HepG2 (cell line): ENCODE data around the gene CDK14. TPM values are rescaled to one million over a fixed set of nuclear protein-coding genes. Genes with fewer than 3 reads are reported as not detected.

Experiments used
- ARID5B ChIP-seq: IDR thresholded peaks from 2 replicates; pipeline ENCODE4 v1.4.0; 2020; ENCODE audit warnings: mild to moderate bottlenecking, missing genetic modification reagents
- ATF4 ChIP-seq, 2 experiments: fragments of 450-650 bp in 1 of 2; sonication (generic) in 1 of 2; formaldehyde crosslinking; IDR thresholded peaks; 2 replicates each; pipeline versions ENCODE4 v1.5.0 to v1.8.0; 2020 to 2022; ENCODE audit warnings: mild to moderate bottlenecking in 1 of 2, missing genetic modification reagents in 1 of 2
- CCAR2 ChIP-seq: fragments of 200-400 bp; formaldehyde crosslinking; optimal IDR thresholded peaks from 2 replicates; pipeline ENCODE3; 2018; ENCODE audit warnings: low read depth, mild to moderate bottlenecking, low read length, moderate library complexity
- CEBPB ChIP-seq: IDR thresholded peaks from 2 replicates; pipeline ENCODE4 v1.6.1; 2011; ENCODE audit warnings: low read depth, low read length, improper control_type of control experiment, borderline replicate concordance
- DPF2 ChIP-seq: sonication (generic); formaldehyde crosslinking; IDR thresholded peaks from 2 replicates; pipeline ENCODE4 v1.4.0; 2020; ENCODE audit warnings: mild to moderate bottlenecking, low read depth, missing genetic modification reagents, borderline replicate concordance
- FOXJ3 ChIP-seq: sonication (generic); formaldehyde crosslinking; IDR thresholded peaks from 2 replicates; pipeline ENCODE4 v1.4.0; 2020; ENCODE audit warnings: missing genetic modification reagents, mild to moderate bottlenecking, borderline replicate concordance
- FOXP1 ChIP-seq, 2 experiments: fragments of 450-650 bp in 1 of 2; IDR thresholded peaks; 2 replicates each; pipeline ENCODE4 v1.6.1; 2017 to 2018; ENCODE audit warnings: antibody characterized with exemption in 1 of 2
- FOXP4 ChIP-seq: sonication (generic); formaldehyde crosslinking; IDR thresholded peaks from 2 replicates; pipeline ENCODE4 v1.4.0; 2020; ENCODE audit warnings: missing genetic modification reagents
- HMGXB4 ChIP-seq, 2 experiments: sonication (generic) in 1 of 2; formaldehyde crosslinking in 1 of 2; IDR thresholded peaks; 2 replicates each; pipeline versions ENCODE4 v1.4.0 to v1.6.1; 2018 to 2020; ENCODE audit warnings: missing genetic modification reagents in 2 of 2, borderline replicate concordance in 1 of 2, low read depth in 1 of 2, mild to moderate bottlenecking in 1 of 2, missing biosample characterization in 1 of 2
- LCORL ChIP-seq, 2 experiments: fragments of 450-650 bp in 1 of 2; sonication (generic) in 1 of 2; formaldehyde crosslinking in 1 of 2; IDR thresholded peaks; 2 replicates each; pipeline versions ENCODE4 v1.5.0 to v1.6.1; 2017 to 2020; ENCODE audit warnings: antibody characterized with exemption in 1 of 2, missing genetic modification reagents in 1 of 2
- ZNF644 ChIP-seq: IDR thresholded peaks from 2 replicates; pipeline ENCODE4 v1.6.1; 2016; ENCODE audit warnings: low read depth
- polyA plus RNA-seq, 8 experiments: library from polyadenylated mRNA; depleted of rRNA in 3 of 8; stranded (reverse) in 7 of 8; unstranded in 1 of 8; fragments of >200 nt; fragmentation: Illumina TruSeq in 4 of 8; extraction: Trizol in 4 of 8; gene quantifications; 2 replicates each; pipeline versions ENCODE4 v1.2.1 to v1.2.3, GENCODE V29; 2011 to 2016; ENCODE audit warnings: low read depth in 4 of 8, missing spikeins in 1 of 8, mixed read lengths in 1 of 8; ENCODE audit not compliant: insufficient read depth in 1 of 8
- total RNA-seq, 5 experiments: library from RNA; depleted of rRNA; stranded (reverse); fragments of >200 nt; fragmentation: Illumina TruSeq; extraction: Trizol; gene quantifications; 2 replicates each; pipeline ENCODE4 v1.2.3, GENCODE V29; 2016; ENCODE audit warnings: low read depth in 1 of 5

CDK14 gene
- total and polyA plus RNA-seq, 2 of the 13 experiments (the other 11 are each of a cell fraction or from before 2014, with no cell fraction given) = 0.26 to 0.71 TPM

GRCh38 chr7:90720984-90721760, 125.1 kb downstream of the CDK14 start (continued):
- TF ChIP-seq FOXP4 (CRISPR knock-in tag) = peak; percentile 57
- TF ChIP-seq FOXP1 (IDR thresholded peaks at IDR 0.05) = no peak
- TF ChIP-seq FOXP1 (CRISPR knock-in tag; IDR thresholded peaks at IDR 0.05) = peak; percentile 55
- TF ChIP-seq ZNF644 (CRISPR knock-in tag) = peak; percentile 84
- TF ChIP-seq CCAR2 = no peak
- TF ChIP-seq ARID5B (CRISPR knock-in tag) = peak; percentile 27; the same call in 1 of the 2 replicates
- TF ChIP-seq DPF2 (CRISPR knock-in tag) = 0 out of 2 replicates have a peak, but pooled peaks have one; percentile 38
- peak in 1 of 2 experiments; percentile 75; a peak in 2 of 4 replicates for TF ChIP-seq ATF4 (CRISPR knock-in tag; IDR thresholded peaks at IDR 0.05)
- no peak for TF ChIP-seq HMGXB4 (CRISPR knock-in tag; IDR thresholded peaks at IDR 0.05; ENCODE audit: borderline replicate concordance in 1 of 2, low read depth in 1 of 2)
- TF ChIP-seq CEBPB = peak; percentile 91
- TF ChIP-seq FOXJ3 = peak; percentile 58; the same call in 1 of the 2 replicates
- TF ChIP-seq LCORL (IDR thresholded peaks at IDR 0.05) = no peak
- TF ChIP-seq LCORL (CRISPR knock-in tag; IDR thresholded peaks at IDR 0.05) = 0 out of 2 replicates have a peak, but pooled peaks have one; percentile 31
